GM12878 (cell line): ENCODE results near the gene BRAF. TPM values are rescaled to one million over a fixed set of nuclear protein-coding genes. Genes with fewer than 3 reads are reported as not detected.

ENCODE experiments used
- ATAC-seq: fragments of 200-7000 bp; cut with Tn5 transposase; 3 replicates; pipeline ENCODE4 v1.9.1; 2020; ENCODE audit warnings: mild to moderate bottlenecking, moderate library complexity
- BruUV-seq: library from RNA; stranded (reverse); fragments of 400-500 nt; replicated peaks from 2 replicates; lab custom pipeline; 2021; lab: Mats Ljungman, UMichigan
- CTCF ChIA-PET: fragments of 300-600 bp; sonication (Branson Sonifier 250); formaldehyde crosslinking; extraction: SDS; loops from one replicate; lab custom pipeline; 2021; ENCODE audit warnings: inconsistent platforms; lab: Yijun Ruan, JAX
- POLR2A ChIA-PET: fragments of 350-600 bp; formaldehyde crosslinking; extraction: SDS; loops from one replicate; lab custom pipeline; 2021; ENCODE audit warnings: inconsistent platforms; lab: Charles Lee
- RAD21 ChIA-PET: fragments of 300-600 bp; sonication (Branson Sonifier 250); formaldehyde crosslinking; loops from one replicate; lab custom pipeline; 2023; ENCODE audit warnings: antibody characterized with exemption; ENCODE audit not compliant: unreplicated experiment; lab: Charles Lee
- SMC1A ChIA-PET: fragments of 300-600 bp; sonication (Branson Sonifier 250); formaldehyde crosslinking; loops from one replicate; lab custom pipeline; 2023; ENCODE audit not compliant: unreplicated experiment, uncharacterized antibody; lab: Charles Lee
- DNase-seq: peaks from one replicate; pipeline ENCODE4 v3.0.0-alpha.2; 2011; ENCODE audit warnings: low read depth, low spot score
- FAIRE-seq: peaks from 3 replicates; lab custom pipeline; 2011; peaks lifted over from hg19 to GRCh38; lab: Jason Lieb, UNC
- H2AFZ ChIP-seq: 2 replicates; pipeline ENCODE4 v1.6.0; 2011; ENCODE audit warnings: low read depth, low read length, control low read depth; ENCODE audit not compliant: control insufficient read depth
- H3K27ac ChIP-seq: 2 replicates; pipeline ENCODE4 v1.5.1; 2011; ENCODE audit warnings: control low read depth; ENCODE audit not compliant: control insufficient read depth, insufficient read depth
- H3K27me3 ChIP-seq, 2 experiments: replicated peaks in 1 of 2; 2 replicates each; pipeline versions ENCODE4 v1.6.0 to v1.6.1; 2011; ENCODE audit warnings: low read length in 1 of 2; ENCODE audit not compliant: control insufficient read depth in 2 of 2, insufficient read depth in 2 of 2
- H3K36me3 ChIP-seq, 2 experiments: 2 replicates each; pipeline ENCODE4 v1.5.1; 2011; ENCODE audit warnings: low read length in 1 of 2; ENCODE audit not compliant: control insufficient read depth in 2 of 2, insufficient read depth in 2 of 2
- H3K4me1 ChIP-seq: 2 replicates; pipeline ENCODE4 v1.6.1; 2011; ENCODE audit warnings: mild to moderate bottlenecking, low read length, moderate library complexity, mixed read lengths; ENCODE audit not compliant: control insufficient read depth, insufficient read depth
- H3K4me2 ChIP-seq: 2 replicates; pipeline ENCODE4 v1.6.0; 2011; ENCODE audit warnings: control low read depth; ENCODE audit not compliant: control insufficient read depth, insufficient read depth
- H3K4me3 ChIP-seq: fragments of 200-600 bp; sonication (generic); 2 replicates; pipeline ENCODE4 v1.5.1; 2016
- H3K79me2 ChIP-seq: 2 replicates; pipeline ENCODE4 v1.6.0; 2011; ENCODE audit warnings: low read length; ENCODE audit not compliant: control insufficient read depth, insufficient read depth
- H3K9ac ChIP-seq: 2 replicates; pipeline ENCODE4 v1.8.0; 2011; ENCODE audit warnings: low read length, control low read depth, mixed read lengths; ENCODE audit not compliant: control insufficient read depth, insufficient read depth
- H3K9me3 ChIP-seq: replicated peaks from 3 replicates; pipeline ENCODE4 v1.5.1; 2011; ENCODE audit warnings: mild to moderate bottlenecking, low read length; ENCODE audit not compliant: control insufficient read depth, insufficient read depth
- H4K20me1 ChIP-seq: 2 replicates; pipeline ENCODE4 v1.6.0; 2011; ENCODE audit not compliant: control insufficient read depth, insufficient read depth
- ATF7 ChIP-seq: fragments of 450-650 bp; IDR thresholded peaks from 2 replicates; pipeline ENCODE4 v1.6.1; 2016; ENCODE audit warnings: low read depth, mild to moderate bottlenecking
- BRCA1 ChIP-seq: IDR thresholded peaks from 2 replicates; pipeline ENCODE4 v1.6.1; 2011; ENCODE audit warnings: low read depth, low read length, improper control_type of control experiment
- CHD2 ChIP-seq: IDR thresholded peaks from 2 replicates; pipeline ENCODE4 v1.6.1; 2011; ENCODE audit warnings: low read depth, low read length, improper control_type of control experiment, borderline replicate concordance
- EED ChIP-seq: sonication (generic); IDR thresholded peaks from 2 replicates; pipeline ENCODE4 v1.6.1; 2016; ENCODE audit warnings: antibody characterized with exemption, low read depth
- ETV6 ChIP-seq, 2 experiments: fragments of 450-650 bp in 1 of 2; IDR thresholded peaks in 1 of 2; conservative IDR thresholded peaks in 1 of 2; 2 replicates each; pipeline ENCODE4 v1.6.1; 2014; ENCODE audit warnings: antibody characterized with exemption in 1 of 2, borderline replicate concordance in 1 of 2, low read depth in 1 of 2, mild to moderate bottlenecking in 1 of 2, moderate library complexity in 1 of 2
- MEF2B ChIP-seq: fragments of 450-650 bp; IDR thresholded peaks from 2 replicates; pipeline ENCODE4 v1.6.1; 2018; ENCODE audit warnings: mild to moderate bottlenecking, moderate library complexity; ENCODE audit not compliant: partially characterized antibody, poor library complexity, severe bottlenecking
- MXI1 ChIP-seq: fragments of 150-350 bp; IDR thresholded peaks from 2 replicates; pipeline ENCODE4 v1.6.1; 2011; ENCODE audit warnings: low read depth, mild to moderate bottlenecking, inconsistent platforms, low read length, improper control_type of control experiment
- MYC ChIP-seq: IDR thresholded peaks from 2 replicates; pipeline ENCODE4 v1.6.1; 2011; ENCODE audit warnings: mild to moderate bottlenecking, low read length, moderate library complexity, inconsistent platforms; ENCODE audit not compliant: insufficient read depth, insufficient replicate concordance, insufficient read length, severe bottlenecking
- SUZ12 ChIP-seq: fragments of 200-600 bp; sonication (generic); IDR thresholded peaks from one replicate; pipeline ENCODE4 v1.6.1; 2018; ENCODE audit warnings: antibody characterized with exemption, mild to moderate bottlenecking; ENCODE audit not compliant: unreplicated experiment
- WGBS: methylation state at CpG from one replicate; pipeline ENCODE4 v1.1.6; 2016; ENCODE audit warnings: low lambda C conversion rate; ENCODE audit not compliant: insufficient replicate concordance, insufficient coverage; ENCODE audit errors: missing lambda C conversion rate; 5-methylcytosine and 5-hydroxymethylcytosine counted together
- in situ Hi-C: fragments of 300-500 bp; cut with MboI; formaldehyde crosslinking; loops from 9 replicates; pipeline ENCODE4 v1.14.3; 2018; ENCODE audit warnings: mixed read lengths
- intact Hi-C: fragments of 100-400 bp; cut with micrococcal nuclease; formaldehyde crosslinking; loops from one replicate; pipeline ENCODE4 v1.14.2; 2022; ENCODE audit not compliant: unreplicated experiment
- polyA plus RNA-seq, 11 experiments: library from polyadenylated mRNA; depleted of rRNA in 4 of 11; unstranded in 6 of 11; stranded (reverse) in 5 of 11; fragments of >200 nt; fragmentation: Nextera tagmentation in 4 of 11; fragmentation: Illumina TruSeq in 1 of 11; extraction: Ambion mirVana in 4 of 11; extraction: Trizol in 1 of 11; gene quantifications; 1 replicate in 1 of 11; 2 replicates in 10 of 11; pipeline versions ENCODE4 v1.2.1 to v1.2.3, GENCODE V29; 2011 to 2016; ENCODE audit warnings: inconsistent platforms in 2 of 11, missing spikeins in 2 of 11, low read depth in 1 of 11
- total RNA-seq, 4 experiments: library from RNA; depleted of rRNA in 3 of 4; stranded (reverse); fragments of >200 nt in 3 of 4; fragmentation: Illumina TruSeq in 1 of 4; extraction: Trizol in 1 of 4; gene quantifications; 2 replicates each; pipeline versions ENCODE4 v1.2.1 to v1.2.3, GENCODE V29; 2013 to 2021
- TF ChIP-seq, protein P1 (sequence below): IDR thresholded peaks from 2 replicates; pipeline ENCODE4 v1.6.1; 2012; ENCODE audit warnings: mild to moderate bottlenecking, low read depth, low read length

The BRAF gene
- total and polyA plus RNA-seq, 10 of the 15 experiments (the other 5 are each of a cell fraction or from before 2014, with no cell fraction given), result 2.6 to 31.0 (median 10.6) TPM

DNA sequence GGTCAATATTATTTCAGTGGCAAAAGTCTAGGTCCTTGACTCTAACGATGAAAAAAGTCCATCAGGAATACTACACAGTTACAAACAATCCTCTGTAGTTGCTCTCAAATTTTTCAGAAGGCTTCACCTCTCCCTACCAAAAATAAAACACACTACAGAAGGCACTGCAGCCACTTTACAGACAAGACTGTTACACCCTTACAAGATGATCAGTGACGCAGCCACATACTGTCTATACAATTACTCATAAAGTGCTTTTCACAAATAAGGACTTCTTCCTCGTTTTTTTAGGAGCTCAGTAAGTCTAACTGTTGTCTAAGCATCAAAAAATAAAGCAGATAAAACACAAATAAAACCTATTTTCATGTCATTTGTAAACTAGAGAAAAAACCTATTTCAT lies 201.2 kb downstream of the BRAF start:
- ChIA-PET RAD21 (no interaction called here), POLR2A (no interaction called here), CTCF (interaction anchor here (0.6 kb wide), 1 partner anchor 659 kb away, joined by 3 read pairs; no protein-coding TSS in a partner anchor), SMC1A (interaction anchor here (1.1 kb wide), 1 partner anchor 21 kb away, joined by 3 read pairs; no protein-coding TSS in a partner anchor)
- TF ChIP-seq, protein P1, sequence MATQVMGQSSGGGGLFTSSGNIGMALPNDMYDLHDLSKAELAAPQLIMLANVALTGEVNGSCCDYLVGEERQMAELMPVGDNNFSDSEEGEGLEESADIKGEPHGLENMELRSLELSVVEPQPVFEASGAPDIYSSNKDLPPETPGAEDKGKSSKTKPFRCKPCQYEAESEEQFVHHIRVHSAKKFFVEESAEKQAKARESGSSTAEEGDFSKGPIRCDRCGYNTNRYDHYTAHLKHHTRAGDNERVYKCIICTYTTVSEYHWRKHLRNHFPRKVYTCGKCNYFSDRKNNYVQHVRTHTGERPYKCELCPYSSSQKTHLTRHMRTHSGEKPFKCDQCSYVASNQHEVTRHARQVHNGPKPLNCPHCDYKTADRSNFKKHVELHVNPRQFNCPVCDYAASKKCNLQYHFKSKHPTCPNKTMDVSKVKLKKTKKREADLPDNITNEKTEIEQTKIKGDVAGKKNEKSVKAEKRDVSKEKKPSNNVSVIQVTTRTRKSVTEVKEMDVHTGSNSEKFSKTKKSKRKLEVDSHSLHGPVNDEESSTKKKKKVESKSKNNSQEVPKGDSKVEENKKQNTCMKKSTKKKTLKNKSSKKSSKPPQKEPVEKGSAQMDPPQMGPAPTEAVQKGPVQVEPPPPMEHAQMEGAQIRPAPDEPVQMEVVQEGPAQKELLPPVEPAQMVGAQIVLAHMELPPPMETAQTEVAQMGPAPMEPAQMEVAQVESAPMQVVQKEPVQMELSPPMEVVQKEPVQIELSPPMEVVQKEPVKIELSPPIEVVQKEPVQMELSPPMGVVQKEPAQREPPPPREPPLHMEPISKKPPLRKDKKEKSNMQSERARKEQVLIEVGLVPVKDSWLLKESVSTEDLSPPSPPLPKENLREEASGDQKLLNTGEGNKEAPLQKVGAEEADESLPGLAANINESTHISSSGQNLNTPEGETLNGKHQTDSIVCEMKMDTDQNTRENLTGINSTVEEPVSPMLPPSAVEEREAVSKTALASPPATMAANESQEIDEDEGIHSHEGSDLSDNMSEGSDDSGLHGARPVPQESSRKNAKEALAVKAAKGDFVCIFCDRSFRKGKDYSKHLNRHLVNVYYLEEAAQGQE, result no peak
- TF ChIP-seq ATF7, result no peak
- no peak for TF ChIP-seq CHD2
- no peak for TF ChIP-seq EED
- no peak for TF ChIP-seq SUZ12
- no peak for TF ChIP-seq MXI1
- no peak for TF ChIP-seq MEF2B
- no peak for TF ChIP-seq MYC
- TF ChIP-seq ETV6 (conservative IDR thresholded peaks at IDR 0.05 in 1 of 2, IDR thresholded peaks at IDR 0.05 in 1 of 2; ENCODE audit: borderline replicate concordance in 1 of 2, low read depth in 1 of 2), result no peak
- TF ChIP-seq BRCA1, result no peak
- Histone ChIP-seq H3K36me3 (no peaks in the 10 kb centered on the region), H3K79me2 (no peaks in the 10 kb centered on the region), H3K4me3 (no peak overlapping the region), H4K20me1 (no peaks in the 10 kb centered on the region; the same call in 1 of the 2 replicates), H3K4me2 (no peak overlapping the region), H3K9me3 (no peaks in the 10 kb centered on the region), H2AFZ (no peak overlapping the region), H3K27ac (no peak overlapping the region), H3K9ac (no peak overlapping the region), H3K4me1 (no peaks in the 10 kb centered on the region; the same call in 1 of the 2 replicates), H3K27me3 (no peaks in the 10 kb centered on the region)
- in situ Hi-C loops, result no loop called here
- intact Hi-C loops, result no loop called here
- WGBS, result 67% methylated on average over 3 of the region's 3 CpGs
- ATAC-seq, result no peak
- FAIRE-seq, result no peak
- DNase-seq, result no peak
- no TSS peak for BruUV-seq
